ENCODE data around the gene SS18L1.
"Not testable (repeated sequence)": the region's sequence is repeated elsewhere in the genome, so short reads cannot be mapped to it uniquely, and the experiment has no call there.

The SS18L1 gene

GRCh38 chr20:62137478-62138203 is 5.9 kb upstream of the SS18L1 start:
- DNase-seq = no peak

GRCh38 chr20:62138204-62138543 is 5.4 kb upstream of the SS18L1 start:
- DNase-seq = no peak

- DNase-seq = no peak
These were observed 4.7 kb upstream of the SS18L1 start for GRCh38 chr20:62138912-62139311.

- DNase-seq = no peak
These were observed 3.9 kb upstream of the SS18L1 start for GRCh38 chr20:62139636-62140035.

- no peak for DNase-seq
These were observed 2.5 kb upstream of the SS18L1 start for GRCh38 chr20:62141043-62141396.

GRCh38 chr20:62141397-62142251 is 1.9 kb upstream of the SS18L1 start:
- DNase-seq = no peak

- no peak for DNase-seq
These were observed 1.1 kb upstream of the SS18L1 start for GRCh38 chr20:62142252-62143080.

GRCh38 chr20:62143957-62144825 is 622 bp downstream of the SS18L1 start:
- peak in 1 of 2 donors; percentile 18 for DNase-seq

GRCh38 chr20:62145688-62146018 is 2.1 kb downstream of the SS18L1 start:
- no peak for DNase-seq

GRCh38 chr20:62146019-62146755 is 2.6 kb downstream of the SS18L1 start:
- DNase-seq = no peak

- no peak for DNase-seq
These were observed 3.6 kb downstream of the SS18L1 start for GRCh38 chr20:62147125-62147524.

GRCh38 chr20:62147528-62147927 is 4.0 kb downstream of the SS18L1 start:
- no peak for DNase-seq

- DNase-seq = not testable (repeated sequence)
These were observed 4.8 kb downstream of the SS18L1 start for GRCh38 chr20:62148383-62148782.

GRCh38 chr20:62148908-62149314 is 5.3 kb downstream of the SS18L1 start:
- DNase-seq = no peak

- no peak for DNase-seq
These were observed 6.2 kb downstream of the SS18L1 start for GRCh38 chr20:62149532-62150309.

- no peak for DNase-seq
These were observed 6.7 kb downstream of the SS18L1 start for GRCh38 chr20:62150310-62150575.

GRCh38 chr20:62151225-62151624 is 7.7 kb downstream of the SS18L1 start:
- DNase-seq = no peak

GRCh38 chr20:62151835-62152364 is 8.3 kb downstream of the SS18L1 start:
- DNase-seq = no peak

GRCh38 chr20:62155428-62156253 is 12.1 kb downstream of the SS18L1 start:
- DNase-seq = no peak

GRCh38 chr20:62156254-62156556 is 12.6 kb downstream of the SS18L1 start:
- DNase-seq = no peak

Measured in hippocampal formation (tissue), 2 donors.